Neural cell (in vitro differentiated cells): ENCODE measurements around the gene OVCA2. TPM values are rescaled to one million over a fixed set of nuclear protein-coding genes. Genes with fewer than 3 reads are reported as not detected.

Experiments
- H2AFZ ChIP-seq: fragments of 200-600, 300-800 bp; sonication (generic), shearing (Covaris generic); 2 replicates; pipeline ENCODE4 v1.6.0; 2014; ENCODE audit warnings: low read depth, mild to moderate bottlenecking, antibody characterized with exemption, low read length, moderate library complexity
- H3F3A ChIP-seq: fragments of 200-600 bp; shearing (Covaris generic); 2 replicates; pipeline ENCODE4 v1.6.1; 2016; ENCODE audit warnings: mild to moderate bottlenecking, moderate library complexity, mixed read lengths, antibody characterized with exemption, low read length; ENCODE audit not compliant: insufficient read depth, poor library complexity, severe bottlenecking
- H3K27ac ChIP-seq: fragments of 200-600, 300-800 bp; sonication (generic), shearing (Covaris generic); 2 replicates; pipeline ENCODE4 v1.5.1; 2014; ENCODE audit warnings: mild to moderate bottlenecking, low read length, moderate library complexity
- H3K27me3 ChIP-seq: fragments of 300-800, 200-600 bp; sonication (generic), shearing (Covaris generic); 2 replicates; pipeline ENCODE4 v1.6.0; 2014; ENCODE audit warnings: mild to moderate bottlenecking, low read depth, low read length, moderate library complexity; ENCODE audit not compliant: insufficient read depth
- H3K36me3 ChIP-seq: fragments of 300-800, 200-600 bp; sonication (generic), shearing (Covaris generic); 2 replicates; pipeline ENCODE4 v1.5.1; 2014; ENCODE audit warnings: mild to moderate bottlenecking, antibody characterized with exemption, low read length, moderate library complexity; ENCODE audit not compliant: insufficient read depth
- H3K4me2 ChIP-seq: fragments of 300-800, 200-600 bp; sonication (generic), shearing (Covaris generic); 2 replicates; pipeline ENCODE4 v1.6.0; 2014; ENCODE audit warnings: mild to moderate bottlenecking, low read length
- H3K4me3 ChIP-seq: fragments of 300-800, 200-600 bp; sonication (generic), shearing (Covaris generic); 2 replicates; pipeline ENCODE4 v1.5.1; 2014; ENCODE audit warnings: mild to moderate bottlenecking, low read length, moderate library complexity
- H3K79me2 ChIP-seq: fragments of 200-600 bp; shearing (Covaris generic); replicated peaks from 2 replicates; pipeline ENCODE4 v1.6.0; 2014; ENCODE audit warnings: mild to moderate bottlenecking, low read length, moderate library complexity; ENCODE audit not compliant: insufficient read depth
- H3K9ac ChIP-seq: fragments of 300-800, 200-600 bp; sonication (generic), shearing (Covaris generic); 2 replicates; pipeline ENCODE4 v1.6.1; 2016; ENCODE audit warnings: mild to moderate bottlenecking, low read length, mixed read lengths
- H3K9me2 ChIP-seq: fragments of 200-600 bp; shearing (Covaris generic); 2 replicates; pipeline ENCODE4 v1.6.1; 2016; ENCODE audit warnings: mild to moderate bottlenecking, low read length, mixed read lengths; ENCODE audit not compliant: insufficient read depth
- H3K9me3 ChIP-seq: fragments of 200-600, 300-800 bp; sonication (generic), shearing (Covaris generic); 2 replicates; pipeline ENCODE4 v1.6.1; 2016; ENCODE audit warnings: mild to moderate bottlenecking, mixed run types, low read length, moderate library complexity, mixed read lengths
- H4K20me1 ChIP-seq: fragments of 200-600 bp; shearing (Covaris generic); 2 replicates; pipeline ENCODE4 v1.6.1; 2016; ENCODE audit warnings: mild to moderate bottlenecking, mixed run types; ENCODE audit not compliant: insufficient read depth
- EP300 ChIP-seq: fragments of 450-650 bp; conservative IDR thresholded peaks from 2 replicates; pipeline ENCODE4 v1.6.1; 2014; ENCODE audit warnings: antibody characterized with exemption, mild to moderate bottlenecking, moderate library complexity; ENCODE audit not compliant: poor library complexity, severe bottlenecking
- EZH2 ChIP-seq: fragments of 200-600, 300-800 bp; shearing (Covaris generic), sonication (generic); IDR thresholded peaks from 2 replicates; pipeline ENCODE4 v1.6.1; 2014; ENCODE audit warnings: antibody characterized with exemption, low read length, borderline replicate concordance, mild to moderate bottlenecking; ENCODE audit not compliant: insufficient read depth, poor library complexity, severe bottlenecking
- MXI1 ChIP-seq: fragments of 450-650 bp; conservative IDR thresholded peaks from 2 replicates; pipeline ENCODE4 v1.6.1; 2014; ENCODE audit warnings: antibody characterized with exemption, mild to moderate bottlenecking; ENCODE audit not compliant: poor library complexity, severe bottlenecking
- POLR2AphosphoS5 ChIP-seq: IDR thresholded peaks from 2 replicates; pipeline ENCODE4 v1.6.1; 2012
- RAD21 ChIP-seq: fragments of 450-650 bp; conservative IDR thresholded peaks from 2 replicates; pipeline ENCODE4 v1.6.1; 2014; ENCODE audit warnings: antibody characterized with exemption, mild to moderate bottlenecking, moderate library complexity
- REST ChIP-seq: IDR thresholded peaks from 2 replicates; pipeline ENCODE4 v1.6.1; 2012; ENCODE audit warnings: borderline replicate concordance
- SMC3 ChIP-seq: fragments of 450-650 bp; conservative IDR thresholded peaks from 2 replicates; pipeline ENCODE4 v1.6.1; 2014; ENCODE audit warnings: antibody characterized with exemption, mild to moderate bottlenecking, moderate library complexity; ENCODE audit not compliant: poor library complexity
- TAF1 ChIP-seq: IDR thresholded peaks from 2 replicates; pipeline ENCODE4 v1.6.1; 2012; ENCODE audit warnings: low read depth
- polyA plus RNA-seq: library from polyadenylated mRNA; depleted of rRNA; stranded (reverse); fragments of >200 nt; gene quantifications from 2 replicates; pipeline ENCODE4 v1.2.3, GENCODE V29; 2014
- TF ChIP-seq, protein P1 (sequence below): fragments of 450-650 bp; IDR thresholded peaks from 2 replicates; pipeline ENCODE4 v1.5.1; 2014; ENCODE audit warnings: antibody characterized with exemption, mild to moderate bottlenecking, moderate library complexity; ENCODE audit not compliant: poor library complexity, severe bottlenecking

OVCA2 gene
- polyA plus RNA-seq, 1 donor from 2014 or later, result 54.4 TPM

DNA sequence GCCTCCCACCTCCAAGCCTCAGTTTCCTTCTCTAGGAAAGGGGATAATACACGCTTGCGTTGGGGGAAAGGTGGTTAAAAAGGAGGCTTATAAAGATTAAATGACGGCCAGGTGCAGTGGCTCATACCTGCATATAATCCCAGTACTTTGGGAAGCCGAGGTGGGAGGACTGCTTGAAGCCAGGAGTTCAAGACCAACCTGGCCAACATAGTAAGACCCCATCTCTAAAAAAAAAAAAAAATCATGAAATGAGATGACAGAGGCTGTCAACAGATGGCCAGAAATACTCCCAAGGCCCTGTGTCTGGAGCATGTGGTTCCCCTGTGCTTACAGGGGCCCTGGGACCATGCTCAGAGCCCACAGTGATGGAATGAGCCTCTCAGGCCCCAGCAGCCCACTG is 47.1 kb upstream of the OVCA2 start:
- H2AFZ ChIP-seq, result no peak overlapping the region
- no peak overlapping the region for H3K4me2 ChIP-seq
- H3K9ac ChIP-seq, result no peak overlapping the region
- no peak overlapping the region for H3K27ac ChIP-seq
- H3K9me2 ChIP-seq, result no peaks in the 10 kb centered on the region
- H3K27me3 ChIP-seq, result no peaks in the 10 kb centered on the region
- no peaks in the 10 kb centered on the region for H3K79me2 ChIP-seq
- no peak overlapping the region for H3K4me3 ChIP-seq
- H3F3A ChIP-seq, result no peaks in the 10 kb centered on the region
- no peaks in the 10 kb centered on the region for H3K36me3 ChIP-seq
- TF ChIP-seq, protein P1, sequence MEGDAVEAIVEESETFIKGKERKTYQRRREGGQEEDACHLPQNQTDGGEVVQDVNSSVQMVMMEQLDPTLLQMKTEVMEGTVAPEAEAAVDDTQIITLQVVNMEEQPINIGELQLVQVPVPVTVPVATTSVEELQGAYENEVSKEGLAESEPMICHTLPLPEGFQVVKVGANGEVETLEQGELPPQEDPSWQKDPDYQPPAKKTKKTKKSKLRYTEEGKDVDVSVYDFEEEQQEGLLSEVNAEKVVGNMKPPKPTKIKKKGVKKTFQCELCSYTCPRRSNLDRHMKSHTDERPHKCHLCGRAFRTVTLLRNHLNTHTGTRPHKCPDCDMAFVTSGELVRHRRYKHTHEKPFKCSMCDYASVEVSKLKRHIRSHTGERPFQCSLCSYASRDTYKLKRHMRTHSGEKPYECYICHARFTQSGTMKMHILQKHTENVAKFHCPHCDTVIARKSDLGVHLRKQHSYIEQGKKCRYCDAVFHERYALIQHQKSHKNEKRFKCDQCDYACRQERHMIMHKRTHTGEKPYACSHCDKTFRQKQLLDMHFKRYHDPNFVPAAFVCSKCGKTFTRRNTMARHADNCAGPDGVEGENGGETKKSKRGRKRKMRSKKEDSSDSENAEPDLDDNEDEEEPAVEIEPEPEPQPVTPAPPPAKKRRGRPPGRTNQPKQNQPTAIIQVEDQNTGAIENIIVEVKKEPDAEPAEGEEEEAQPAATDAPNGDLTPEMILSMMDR, result no peak
- TF ChIP-seq REST (no peak), EZH2 (no peak), EP300 (no peak), POLR2AphosphoS5 (no peak), TAF1 (no peak), RAD21 (no peak), SMC3 (no peak), MXI1 (no peak)
- no peaks in the 10 kb centered on the region for H3K9me3 ChIP-seq
- no peaks in the 10 kb centered on the region for H4K20me1 ChIP-seq

DNA sequence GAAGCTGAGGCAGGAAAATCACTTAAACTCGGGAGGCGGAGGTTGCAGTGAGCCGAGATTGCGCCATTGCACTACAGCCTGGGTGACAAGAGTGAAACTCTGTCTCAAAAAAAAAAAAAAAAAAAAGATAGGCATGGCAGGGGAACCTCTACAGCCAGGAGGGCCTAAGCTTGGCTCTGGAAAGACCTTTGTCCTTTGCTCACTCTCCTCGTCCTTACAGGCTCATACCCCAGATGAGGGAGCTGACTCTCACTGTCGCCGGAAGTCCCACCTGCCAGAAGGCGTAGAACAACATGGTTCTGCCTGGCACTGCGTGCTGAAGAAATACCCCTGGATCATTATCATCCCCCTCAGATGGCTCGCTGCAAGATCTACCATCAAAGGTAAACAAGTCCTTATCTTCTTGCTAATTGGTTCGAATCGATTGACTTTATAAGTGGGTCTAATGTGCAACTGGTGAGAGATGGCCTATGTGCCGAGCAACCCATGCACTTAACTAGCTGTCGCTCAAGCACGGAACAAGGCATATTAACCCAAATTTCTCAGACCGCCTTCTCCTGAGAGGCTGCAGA is 46.4 kb upstream of the OVCA2 start:
- Histone ChIP-seq H3K4me2 (no peak overlapping the region), H3K4me3 (no peak overlapping the region), H3K9ac (no peak overlapping the region), H3K36me3 (no peaks in the 10 kb centered on the region), H4K20me1 (no peaks in the 10 kb centered on the region), H3K79me2 (no peaks in the 10 kb centered on the region), H3K9me2 (no peaks in the 10 kb centered on the region), H2AFZ (no peak overlapping the region), H3K27ac (no peak overlapping the region), H3K27me3 (no peaks in the 10 kb centered on the region), H3F3A (no peaks in the 10 kb centered on the region), H3K9me3 (no peaks in the 10 kb centered on the region)
- TF ChIP-seq MXI1, result no peak
- TF ChIP-seq, protein P1, result no peak
- no peak for TF ChIP-seq REST
- TF ChIP-seq EZH2, result no peak
- no peak for TF ChIP-seq SMC3
- no peak for TF ChIP-seq TAF1
- TF ChIP-seq POLR2AphosphoS5, result no peak
- no peak for TF ChIP-seq EP300
- no peak for TF ChIP-seq RAD21
